ENCODE results near the gene CCR7.

The CCR7 gene

GRCh38 chr17:40600486-40601046 is 35.3 kb upstream of the CCR7 start:
- no peak for TF ChIP-seq CTCF (IDR thresholded peaks at IDR 0.05; ENCODE audit: low read depth, low read length)
- H3K4me3 ChIP-seq (ENCODE audit: low read depth, low read length): no peak overlapping the region

GRCh38 chr17:40599468-40599763 is 34.1 kb upstream of the CCR7 start:
- no peak overlapping the region for H3K4me3 ChIP-seq (ENCODE audit: low read depth, low read length)
- no peak for TF ChIP-seq CTCF (IDR thresholded peaks at IDR 0.05; ENCODE audit: low read depth, low read length)

GRCh38 chr17:40598619-40599467 is 33.6 kb upstream of the CCR7 start:
- no peak overlapping the region for H3K4me3 ChIP-seq (ENCODE audit: low read depth, low read length)
- no peak for TF ChIP-seq CTCF (IDR thresholded peaks at IDR 0.05; ENCODE audit: low read depth, low read length)

GRCh38 chr17:40598301-40598618 is 33.0 kb upstream of the CCR7 start:
- no peak overlapping the region for H3K4me3 ChIP-seq (ENCODE audit: low read depth, low read length)
- no peak for TF ChIP-seq CTCF (IDR thresholded peaks at IDR 0.05; ENCODE audit: low read depth, low read length)

- H3K4me3 ChIP-seq (ENCODE audit: low read depth, low read length): no peak overlapping the region
- TF ChIP-seq CTCF (IDR thresholded peaks at IDR 0.05; ENCODE audit: low read depth, low read length): no peak
Measured at GRCh38 chr17:40597556-40598300, 32.5 kb upstream of the CCR7 start.

- TF ChIP-seq CTCF (IDR thresholded peaks at IDR 0.05; ENCODE audit: low read depth, low read length): no peak
- no peak overlapping the region for H3K4me3 ChIP-seq (ENCODE audit: low read depth, low read length)
Measured at GRCh38 chr17:40597156-40597555, 31.9 kb upstream of the CCR7 start.
